Activated naive CD4-positive, alpha-beta T cell treated with anti-CD3 and anti-CD28 coated beads, Interleukin-2, amount 50 U/mL, for 72 hours (primary cell): ENCODE measurements around the gene RPL32. TPM values are rescaled to one million over a fixed set of nuclear protein-coding genes. Genes with fewer than 3 reads are reported as not detected.
"Not testable (repeated sequence)": the region's sequence is repeated elsewhere in the genome, so short reads cannot be mapped to it uniquely, and the experiment has no call there.

ENCODE experiments used
- ATAC-seq, 2 donors: fragments of 150-1000 bp; cut with Tn5 transposase; 2 replicates each; pipeline ENCODE4 v1.10.0; 2021; ENCODE audit warnings: mild to moderate bottlenecking in 2 of 2, moderate library complexity in 2 of 2
- DNase-seq, 2 donors: peaks; one replicate each; pipeline ENCODE4 v3.0.0; 2021 to 2022; ENCODE audit warnings: low spot score in 2 of 2
- H3K27ac Mint-ChIP-seq, 2 donors: one replicate each; pipeline ENCODE4 v1.8.0; 2022; ENCODE audit warnings: mild to moderate bottlenecking in 2 of 2, mixed read lengths in 2 of 2
- H3K36me3 Mint-ChIP-seq, 2 donors: one replicate each; pipeline ENCODE4 v1.8.0; 2022; ENCODE audit warnings: mixed read lengths in 2 of 2
- H3K9me3 Mint-ChIP-seq, 2 donors: one replicate each; pipeline ENCODE4 v1.8.0; 2022; ENCODE audit warnings: mixed read lengths in 2 of 2
- total RNA-seq, 2 donors: library from RNA; stranded (reverse); gene quantifications; one replicate each; pipeline ENCODE4 v1.2.3, GENCODE V29; 2022

Gene RPL32
- 1,000 to 10,000 TPM; 2,520 to 2,880 TPM for total RNA-seq

DNA sequence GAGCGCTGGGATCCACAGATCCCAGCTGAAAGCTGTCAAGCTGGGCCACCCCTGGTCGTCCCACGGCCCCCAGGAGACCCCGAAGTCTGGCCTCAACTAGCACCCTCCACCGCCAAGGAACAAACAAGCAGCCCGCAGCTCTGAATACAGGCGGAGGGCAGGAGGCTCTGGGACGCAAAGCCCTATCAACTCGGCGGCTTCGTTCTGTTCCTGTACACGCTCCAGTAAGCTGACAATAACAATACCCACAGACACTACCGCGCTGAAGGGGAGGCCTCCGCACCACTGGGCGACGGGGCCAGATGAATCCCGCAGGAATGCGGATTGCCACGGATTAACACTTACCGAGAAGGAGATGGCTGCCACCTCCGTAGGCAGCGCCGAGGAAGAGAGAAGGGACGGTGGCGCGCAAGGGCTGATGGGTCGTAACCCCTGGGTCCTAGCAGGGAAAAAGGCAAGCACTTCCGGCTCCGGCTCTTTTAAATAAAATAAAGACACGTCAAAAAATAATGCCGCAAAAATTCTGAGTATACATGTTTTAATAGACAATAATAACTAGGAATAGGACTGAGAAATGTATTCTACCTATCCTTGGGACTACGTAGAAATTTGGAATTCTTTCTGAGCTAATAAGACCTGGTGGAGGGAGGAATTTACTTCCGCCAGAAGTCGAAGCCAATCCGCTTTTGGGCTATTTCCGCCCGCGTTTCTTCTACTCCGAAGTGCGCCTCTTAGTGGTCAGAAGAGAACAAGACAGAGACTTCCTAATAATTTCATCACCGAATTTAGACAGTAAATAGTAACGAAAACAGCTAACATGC lies at the start of gene RPL32:
Gene RPL32 (minus strand): TSS at position 417 of the 821 bp plus-strand sequence. CDS start 1,328 bp downstream, outside the sequence.
- Mint-ChIP-seq H3K36me3 (peaks cover 48 to 50% of the 10 kb centered on the region in 2 donors), H3K27ac (peak within 1 kb of the TSS; percentile 100), H3K9me3 (no peaks in the 10 kb centered on the region)
- peak; percentile 94 to 97 for ATAC-seq
- DNase-seq: peak; percentile 80 to 84

- H3K9me3 Mint-ChIP-seq: no peaks in the 10 kb centered on the region
Measured at GRCh38 chr3:12890610-12891390, 49.4 kb upstream of the RPL32 start.

DNA sequence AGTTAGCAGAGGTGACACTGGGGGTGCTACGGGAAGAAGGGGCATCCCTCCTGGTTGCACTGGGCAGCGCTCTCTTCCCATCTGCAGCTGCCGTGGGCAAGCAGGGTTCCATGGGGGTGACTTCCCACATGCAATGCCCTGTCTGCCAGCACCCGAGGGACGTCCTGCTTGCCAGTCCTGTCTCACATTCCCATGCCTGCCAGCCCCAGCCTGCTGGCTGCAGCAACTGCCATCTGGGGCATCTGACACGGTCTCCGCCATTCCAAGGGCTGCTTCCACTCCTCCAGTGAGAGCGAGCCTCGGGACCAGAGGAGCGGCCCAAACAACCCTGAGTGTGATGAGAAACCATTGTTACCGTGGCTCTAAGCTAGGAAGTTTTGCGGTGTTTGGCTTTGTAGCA lies 45.4 kb upstream of the RPL32 start:
- H3K9me3 Mint-ChIP-seq: no peaks in the 10 kb centered on the region
- no peaks in the 10 kb centered on the region for H3K36me3 Mint-ChIP-seq
- ATAC-seq (no peak), DNase-seq (no peak)
- no peak overlapping the region for H3K27ac Mint-ChIP-seq

More at GRCh38 chr3:12890610-12891390, 49.4 kb upstream of the RPL32 start:
- DNase-seq (no peak), ATAC-seq (no peak)
- peak overlapping the region in 1 of 2 donors; percentile 21 for H3K27ac Mint-ChIP-seq
- no peaks in the 10 kb centered on the region for H3K36me3 Mint-ChIP-seq

- no peak for DNase-seq
- peak; percentile 63 to 76 for ATAC-seq
- Mint-ChIP-seq H3K27ac (no peak overlapping the region), H3K36me3 (no peaks in the 10 kb centered on the region), H3K9me3 (no peaks in the 10 kb centered on the region)
Measured at GRCh38 chr3:12886106-12886679, 44.8 kb upstream of the RPL32 start.

- Mint-ChIP-seq H3K9me3 (no peaks in the 10 kb centered on the region), H3K36me3 (no peaks in the 10 kb centered on the region), H3K27ac (no peak overlapping the region)
- DNase-seq (no peak), ATAC-seq (no peak)
Measured at GRCh38 chr3:12885583-12885930, 44.2 kb upstream of the RPL32 start.

- no peak overlapping the region for H3K27ac Mint-ChIP-seq
- no peaks in the 10 kb centered on the region for H3K9me3 Mint-ChIP-seq
- no peak for ATAC-seq
- DNase-seq: no peak
- no peaks in the 10 kb centered on the region for H3K36me3 Mint-ChIP-seq
Measured at GRCh38 chr3:12884790-12885582, 43.6 kb upstream of the RPL32 start.

DNA sequence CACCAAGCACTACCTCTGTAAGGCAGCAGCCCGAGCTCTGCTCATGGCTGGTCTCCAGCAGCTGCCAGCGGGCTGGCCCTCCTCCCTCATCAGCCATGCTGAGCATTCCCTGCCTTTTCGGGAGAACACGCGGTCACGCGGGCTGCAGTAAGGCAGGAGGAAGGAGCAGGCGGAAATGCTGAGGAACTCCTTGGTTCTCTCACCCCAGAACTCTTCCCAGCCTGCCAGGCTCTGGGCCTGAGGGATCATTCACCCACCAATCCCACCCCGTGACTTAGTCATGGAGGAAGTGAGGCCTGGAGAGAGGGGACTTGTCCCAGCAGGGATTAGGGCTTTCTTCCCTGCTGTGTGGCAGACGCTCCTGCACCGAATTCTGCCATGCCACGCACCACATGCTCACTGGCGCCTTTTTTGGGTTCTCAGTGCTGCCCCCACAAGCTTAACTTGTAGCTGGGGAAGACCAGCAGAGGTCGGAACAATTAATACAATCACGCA lies 42.9 kb upstream of the RPL32 start:
- no peaks in the 10 kb centered on the region for H3K36me3 Mint-ChIP-seq
- ATAC-seq: no peak

DNA sequence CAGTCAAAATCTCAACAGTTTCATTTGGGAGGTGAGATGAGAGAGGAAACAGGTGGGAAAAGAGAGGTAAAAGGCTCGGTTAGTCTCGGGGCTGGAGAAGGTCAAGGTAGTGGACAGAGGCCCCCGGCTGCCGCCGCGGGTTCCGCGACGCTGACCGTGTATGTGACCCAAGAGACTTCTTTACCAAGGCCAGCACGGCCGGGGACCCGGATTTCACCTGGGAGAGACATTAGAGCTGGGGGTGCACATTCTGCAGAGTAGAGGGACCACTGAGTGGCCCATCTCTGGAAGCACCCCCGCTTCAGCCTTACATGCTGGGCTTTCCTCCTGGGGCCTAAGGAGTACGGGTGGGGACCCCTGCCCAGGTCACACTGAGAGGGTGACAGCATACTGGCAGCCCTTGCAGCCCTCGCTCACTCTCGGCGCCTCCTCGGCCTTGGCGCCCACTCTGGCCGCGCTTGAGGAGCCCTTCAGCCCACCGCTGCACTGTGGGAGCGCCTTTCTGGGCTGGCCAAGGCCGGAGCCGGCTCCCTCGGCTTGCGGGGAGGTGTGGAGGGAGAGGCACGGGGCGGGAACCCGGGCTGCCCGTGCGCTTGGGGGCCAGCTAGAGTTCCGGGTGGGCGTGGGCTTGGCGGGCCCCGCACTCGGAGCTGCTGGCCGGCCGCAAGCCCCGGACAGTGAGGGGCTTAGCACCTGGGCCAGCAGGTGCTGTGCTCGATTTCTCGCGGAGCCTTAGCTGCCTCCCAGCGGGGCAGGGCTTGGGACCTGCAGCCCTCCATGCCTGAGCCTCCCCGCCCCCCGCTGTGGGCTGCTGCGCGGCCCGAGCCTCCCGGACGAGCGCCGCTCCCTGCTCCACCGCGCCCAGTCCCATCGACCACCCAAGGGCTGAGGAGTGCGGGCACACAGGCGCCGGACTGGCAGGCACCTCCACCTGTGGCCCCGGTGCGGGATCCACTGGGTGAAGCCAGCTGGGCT lies 41.3 kb upstream of the RPL32 start:
- ATAC-seq: no peak
- H3K36me3 Mint-ChIP-seq: no peaks in the 10 kb centered on the region
- DNase-seq: no peak

More for the DNA sequence above, 42.9 kb upstream of the RPL32 start:
- H3K27ac Mint-ChIP-seq: no peak overlapping the region
- DNase-seq: no peak
- no peaks in the 10 kb centered on the region for H3K9me3 Mint-ChIP-seq

DNA sequence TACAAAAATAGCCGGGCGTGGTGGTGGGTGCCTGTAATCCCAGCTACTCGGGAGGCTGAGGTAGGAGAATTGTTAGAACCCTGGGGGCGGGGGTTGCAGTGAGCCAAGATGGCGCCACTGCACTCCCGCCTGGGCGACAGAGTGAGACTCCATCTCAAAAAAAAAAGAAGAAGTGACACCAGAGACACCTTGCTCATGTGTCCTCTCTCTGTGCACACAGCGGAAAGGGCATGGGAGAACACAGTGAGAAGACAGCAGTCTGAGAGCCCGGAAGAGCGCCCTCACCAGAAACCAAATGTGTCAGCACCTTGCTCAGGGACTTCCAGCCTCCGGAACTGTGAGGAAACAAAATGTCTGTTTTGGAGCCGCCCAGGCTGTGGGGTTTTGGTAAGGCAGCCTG lies 40.5 kb upstream of the RPL32 start:
- DNase-seq, ATAC-seq, H3K36me3 Mint-ChIP-seq, H3K27ac Mint-ChIP-seq, H3K9me3 Mint-ChIP-seq: not testable (repeated sequence)

More for the DNA sequence above, 41.3 kb upstream of the RPL32 start:
- no peak overlapping the region for H3K27ac Mint-ChIP-seq
- no peaks in the 10 kb centered on the region for H3K9me3 Mint-ChIP-seq

DNA sequence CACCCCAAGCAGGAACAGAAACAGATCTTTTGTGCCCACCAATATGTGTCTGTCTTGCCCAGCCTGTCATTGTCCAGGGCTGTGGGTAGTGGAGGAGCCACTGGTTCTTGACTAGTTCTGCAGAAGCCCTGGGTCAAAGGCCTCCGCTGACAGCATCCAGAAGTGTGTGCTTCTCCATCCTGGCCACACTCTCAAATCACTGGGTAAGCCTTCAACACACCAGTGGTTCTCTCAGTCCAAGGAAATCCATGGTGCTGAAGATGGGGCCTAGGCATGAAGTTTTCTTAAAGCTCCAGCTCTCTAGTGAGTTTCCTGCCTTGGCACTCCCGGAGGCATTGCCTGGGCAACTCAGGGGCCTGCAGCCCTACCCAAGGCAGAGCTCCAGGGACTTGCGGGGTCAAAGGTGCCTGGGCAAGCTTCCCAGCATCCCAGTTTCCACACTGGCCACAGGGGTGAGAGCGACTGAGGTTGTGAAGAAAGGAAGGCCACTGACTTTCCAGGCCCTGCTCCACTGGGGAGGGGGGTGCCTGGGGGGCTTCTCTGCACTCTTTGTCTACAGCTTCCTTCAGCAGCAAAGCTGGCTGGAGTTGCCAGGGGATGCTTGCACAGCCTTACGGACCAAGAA lies 37.9 kb upstream of the RPL32 start:
- Mint-ChIP-seq H3K36me3 (no peaks in the 10 kb centered on the region), H3K27ac (no peak overlapping the region), H3K9me3 (no peaks in the 10 kb centered on the region)
- ATAC-seq (no peak), DNase-seq (no peak)

GRCh38 chr3:12878758-12879157 lies 37.4 kb upstream of the RPL32 start:
- DNase-seq, ATAC-seq, H3K27ac Mint-ChIP-seq, H3K36me3 Mint-ChIP-seq, H3K9me3 Mint-ChIP-seq: not testable (repeated sequence)

DNA sequence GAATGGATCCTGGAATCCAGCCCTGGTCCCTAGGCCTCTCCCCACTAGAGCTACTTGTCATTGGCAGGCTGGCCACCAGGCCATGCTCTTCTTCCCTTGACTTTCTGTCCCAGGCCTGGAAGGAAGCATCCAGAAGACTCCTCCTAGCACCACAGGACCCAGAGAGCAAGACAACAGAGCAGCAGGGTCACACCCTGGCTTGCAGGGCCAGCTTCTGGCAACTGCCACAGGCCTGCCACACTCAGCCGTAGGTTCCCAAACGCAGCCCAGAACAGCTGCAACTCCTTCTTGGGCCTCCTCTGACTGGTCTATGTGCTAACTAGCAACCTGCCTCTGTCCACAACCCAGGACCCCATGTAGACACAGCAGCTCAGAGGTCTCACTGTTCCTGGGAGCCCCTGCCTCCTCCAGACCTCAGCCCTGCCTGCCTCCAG lies 36.8 kb upstream of the RPL32 start:
- no peak for ATAC-seq
- no peak for DNase-seq
- Mint-ChIP-seq H3K27ac (no peak overlapping the region), H3K9me3 (no peaks in the 10 kb centered on the region), H3K36me3 (no peaks in the 10 kb centered on the region)

DNA sequence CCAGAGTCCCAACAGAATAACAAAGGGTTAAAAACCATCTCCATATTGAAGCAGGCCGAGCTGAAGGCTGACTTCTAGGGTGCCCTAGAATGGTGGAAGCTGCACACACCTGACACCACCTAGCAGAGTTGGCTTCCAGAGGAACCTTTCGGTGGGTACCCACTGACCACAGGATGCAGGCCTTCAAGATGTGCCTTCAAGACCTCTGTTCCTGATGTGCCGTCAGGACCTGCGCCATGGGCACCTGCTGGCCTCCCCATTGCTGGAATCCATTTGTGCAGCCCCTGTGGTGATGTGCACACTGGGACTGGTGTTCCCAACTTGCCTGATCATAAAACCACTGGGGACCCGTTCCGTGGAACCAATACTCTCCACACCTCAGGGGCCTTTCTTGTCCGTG lies 35.7 kb upstream of the RPL32 start:
- Mint-ChIP-seq H3K27ac (no peak overlapping the region), H3K9me3 (no peaks in the 10 kb centered on the region), H3K36me3 (no peaks in the 10 kb centered on the region)
- DNase-seq (no peak), ATAC-seq (no peak)

GRCh38 chr3:12875857-12876836 lies 34.8 kb upstream of the RPL32 start:
- no peak for DNase-seq
- ATAC-seq: peak; percentile 41 to 64
- no peaks in the 10 kb centered on the region for H3K9me3 Mint-ChIP-seq
- H3K27ac Mint-ChIP-seq: no peak overlapping the region
- H3K36me3 Mint-ChIP-seq: no peaks in the 10 kb centered on the region
